ENCODE results near the gene ITM2C. TPM values are rescaled to one million over a fixed set of nuclear protein-coding genes. Genes with fewer than 3 reads are reported as not detected.

ITM2C gene
- total and polyA plus RNA-seq, 9 of the 15 experiments (the other 6 are each of a cell fraction or from before 2014, with no cell fraction given): 0.49 to 58.8 (median 21.5) TPM

DNA sequence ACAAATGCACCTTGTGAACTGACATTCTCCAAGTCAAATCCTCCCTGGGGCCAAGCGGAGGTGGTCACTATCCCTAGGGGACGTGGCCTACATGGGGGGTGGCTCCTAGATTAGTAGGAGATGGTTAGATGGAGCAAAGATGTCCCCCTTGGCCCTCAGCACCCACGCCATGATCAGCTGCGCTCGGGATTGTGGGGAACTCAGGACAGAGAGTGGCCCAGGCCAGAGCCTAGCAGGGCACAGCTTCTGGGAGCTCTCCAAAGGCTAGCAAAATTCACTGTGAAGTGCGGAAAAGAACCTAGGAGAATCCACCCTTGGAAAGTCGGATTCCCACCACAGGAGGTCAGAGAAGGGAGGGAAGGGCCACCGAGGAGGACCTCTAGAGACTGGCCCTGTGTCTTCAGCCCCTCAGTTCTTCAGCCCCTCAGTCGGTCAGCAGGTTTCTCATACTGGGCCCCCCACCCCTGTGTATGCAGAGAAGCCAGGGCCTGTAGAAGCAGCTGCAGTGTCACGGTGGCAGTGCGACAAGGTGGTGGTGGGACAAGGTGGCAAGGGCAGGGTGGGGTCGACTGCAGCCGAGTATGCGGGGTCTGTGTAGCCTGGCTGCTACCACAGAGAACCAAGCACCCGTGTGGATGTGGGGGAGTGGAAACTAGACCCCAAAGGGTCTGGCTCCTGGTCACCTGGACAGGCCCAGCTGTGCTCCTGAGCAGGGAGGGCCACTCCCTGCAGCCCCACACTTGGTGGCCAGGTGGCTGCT, 41.9 kb downstream of the ITM2C start (continued):
- 0 out of 2 replicates have a peak, but pooled peaks have one; percentile 5 for TF ChIP-seq RBFOX2 (IDR thresholded peaks at IDR 0.05; ENCODE audit: low read depth, low read length)
- TF ChIP-seq ZNF584 (CRISPR knock-in tag; IDR thresholded peaks at IDR 0.05; ENCODE audit: low read depth): no peak

DNA sequence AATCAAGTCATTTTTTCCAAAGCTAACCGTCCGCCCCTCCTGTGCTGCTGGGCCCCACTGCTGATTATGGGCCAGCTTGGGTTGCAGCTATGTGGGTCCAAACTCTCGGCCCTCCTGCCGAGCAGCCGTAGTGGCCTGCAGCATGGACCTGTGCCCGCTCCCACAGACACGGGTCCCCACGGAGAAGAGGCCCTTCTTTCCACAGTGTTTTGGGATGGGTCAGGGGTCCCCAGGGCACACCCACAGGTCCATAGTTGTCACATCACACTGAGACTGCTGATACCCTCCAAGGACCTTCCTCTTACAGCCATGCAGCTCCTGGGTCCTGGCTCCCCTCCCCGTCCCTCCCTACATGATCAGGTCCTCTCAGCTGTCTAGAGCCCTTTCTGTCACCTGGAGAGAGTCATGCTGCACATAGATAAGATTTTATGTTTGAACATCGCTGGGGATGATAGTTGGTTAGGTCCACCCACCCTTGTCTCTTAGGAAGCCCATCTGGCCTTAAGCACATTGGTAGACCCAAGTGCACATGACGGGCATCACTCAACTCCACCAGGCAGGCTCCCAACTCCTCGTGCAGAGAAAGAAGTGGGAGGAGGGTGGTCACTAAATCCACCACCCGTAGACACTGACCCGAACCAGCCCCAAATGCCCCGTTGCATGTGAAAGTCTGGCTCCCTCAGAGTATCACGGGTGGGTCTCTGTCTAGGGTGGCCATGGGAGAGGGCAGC, 42.8 kb downstream of the ITM2C start:
- ChIA-PET CTCF (ENCODE audit: low intra/inter-chr PET ratio) (no interaction called here), POLR2A (no interaction called here)
- DNase-seq (ENCODE audit: extremely low read depth in 1 of 4, low spot score in 3 of 4) (peak; percentile 61 to 80 (median 64)), ATAC-seq (peak; percentile 62), FAIRE-seq (peak; percentile 90)
- H3K9ac ChIP-seq (ENCODE audit: insufficient read depth in 1 of 2, low read depth in 2 of 2, low read length in 2 of 2): peak overlapping the region; percentile 60 to 83; a peak in 3 of 4 replicates
- no peaks in the 10 kb centered on the region for H3K9me1 ChIP-seq (ENCODE audit: control insufficient read depth, insufficient read depth, low read length)
- H3K4me2 ChIP-seq (ENCODE audit: insufficient read depth, low read length): peak overlapping the region; percentile 74
- no peaks in the 10 kb centered on the region for H3K9me3 ChIP-seq (replicated peaks; ENCODE audit: control insufficient read depth, insufficient read depth, low read depth, low read length)
- H4K20me1 ChIP-seq (replicated peaks; ENCODE audit: control insufficient read depth, insufficient read depth, low read length): no peaks in the 10 kb centered on the region
- no peaks in the 10 kb centered on the region for H3K27me3 ChIP-seq (ENCODE audit: control insufficient read depth in 2 of 2, insufficient read depth in 2 of 2, low read length in 2 of 2)
- H3K4me1 ChIP-seq (replicated peaks in 1 of 2; ENCODE audit: control insufficient read depth in 2 of 2, insufficient read depth in 2 of 2, low read length in 2 of 2): peaks cover 36 to 54% of the 10 kb centered on the region in 2 experiments
- intact Hi-C loops (cut with micrococcal nuclease): loop anchor here (10.0 kb wide), 1 partner anchor 147 kb away; the partner anchor contains the start of gene PSMD1
- BruUV-seq (replicated peaks): no TSS peak
- peak overlapping the region; percentile 85 for H2AFZ ChIP-seq (ENCODE audit: low read depth, low read length)
- H3K4me3 ChIP-seq: peak overlapping the region; percentile 29
- WGBS (ENCODE audit: insufficient coverage, low coverage, missing lambda C conversion rate): 18% methylated on average over 12 of the region's 16 CpGs
- in situ Hi-C loops (cut with MboI): loop anchor here (5.0 kb wide), 1 partner anchor 80 kb away; no protein-coding TSS in a partner anchor
- H3K27ac ChIP-seq (ENCODE audit: extremely low read depth, low read depth, low read length): peak overlapping the region; percentile 83
- H3K36me3 ChIP-seq (ENCODE audit: control insufficient read depth, insufficient read depth, low read length): no peaks in the 10 kb centered on the region; the same call in 2 of the 3 replicates
- H3K79me2 ChIP-seq (ENCODE audit: control insufficient read depth, insufficient read depth, low read length): no peaks in the 10 kb centered on the region
- TF ChIP-seq, protein P1, sequence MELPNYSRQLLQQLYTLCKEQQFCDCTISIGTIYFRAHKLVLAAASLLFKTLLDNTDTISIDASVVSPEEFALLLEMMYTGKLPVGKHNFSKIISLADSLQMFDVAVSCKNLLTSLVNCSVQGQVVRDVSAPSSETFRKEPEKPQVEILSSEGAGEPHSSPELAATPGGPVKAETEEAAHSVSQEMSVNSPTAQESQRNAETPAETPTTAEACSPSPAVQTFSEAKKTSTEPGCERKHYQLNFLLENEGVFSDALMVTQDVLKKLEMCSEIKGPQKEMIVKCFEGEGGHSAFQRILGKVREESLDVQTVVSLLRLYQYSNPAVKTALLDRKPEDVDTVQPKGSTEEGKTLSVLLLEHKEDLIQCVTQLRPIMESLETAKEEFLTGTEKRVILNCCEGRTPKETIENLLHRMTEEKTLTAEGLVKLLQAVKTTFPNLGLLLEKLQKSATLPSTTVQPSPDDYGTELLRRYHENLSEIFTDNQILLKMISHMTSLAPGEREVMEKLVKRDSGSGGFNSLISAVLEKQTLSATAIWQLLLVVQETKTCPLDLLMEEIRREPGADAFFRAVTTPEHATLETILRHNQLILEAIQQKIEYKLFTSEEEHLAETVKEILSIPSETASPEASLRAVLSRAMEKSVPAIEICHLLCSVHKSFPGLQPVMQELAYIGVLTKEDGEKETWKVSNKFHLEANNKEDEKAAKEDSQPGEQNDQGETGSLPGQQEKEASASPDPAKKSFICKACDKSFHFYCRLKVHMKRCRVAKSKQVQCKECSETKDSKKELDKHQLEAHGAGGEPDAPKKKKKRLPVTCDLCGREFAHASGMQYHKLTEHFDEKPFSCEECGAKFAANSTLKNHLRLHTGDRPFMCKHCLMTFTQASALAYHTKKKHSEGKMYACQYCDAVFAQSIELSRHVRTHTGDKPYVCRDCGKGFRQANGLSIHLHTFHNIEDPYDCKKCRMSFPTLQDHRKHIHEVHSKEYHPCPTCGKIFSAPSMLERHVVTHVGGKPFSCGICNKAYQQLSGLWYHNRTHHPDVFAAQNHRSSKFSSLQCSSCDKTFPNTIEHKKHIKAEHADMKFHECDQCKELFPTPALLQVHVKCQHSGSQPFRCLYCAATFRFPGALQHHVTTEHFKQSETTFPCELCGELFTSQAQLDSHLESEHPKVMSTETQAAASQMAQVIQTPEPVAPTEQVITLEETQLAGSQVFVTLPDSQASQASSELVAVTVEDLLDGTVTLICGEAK (IDR thresholded peaks at IDR 0.05): no peak
- TF ChIP-seq, protein P1 (CRISPR knock-in tag; IDR thresholded peaks at IDR 0.05): no peak
- TF ChIP-seq NFE2 (IDR thresholded peaks at IDR 0.05; ENCODE audit: low read depth) (0 out of 2 replicates have a peak, but pooled peaks have one; percentile 25), KLF6 (CRISPR knock-in tag; IDR thresholded peaks at IDR 0.05; ENCODE audit: borderline replicate concordance) (no peak)
- TF ChIP-seq, protein P2, sequence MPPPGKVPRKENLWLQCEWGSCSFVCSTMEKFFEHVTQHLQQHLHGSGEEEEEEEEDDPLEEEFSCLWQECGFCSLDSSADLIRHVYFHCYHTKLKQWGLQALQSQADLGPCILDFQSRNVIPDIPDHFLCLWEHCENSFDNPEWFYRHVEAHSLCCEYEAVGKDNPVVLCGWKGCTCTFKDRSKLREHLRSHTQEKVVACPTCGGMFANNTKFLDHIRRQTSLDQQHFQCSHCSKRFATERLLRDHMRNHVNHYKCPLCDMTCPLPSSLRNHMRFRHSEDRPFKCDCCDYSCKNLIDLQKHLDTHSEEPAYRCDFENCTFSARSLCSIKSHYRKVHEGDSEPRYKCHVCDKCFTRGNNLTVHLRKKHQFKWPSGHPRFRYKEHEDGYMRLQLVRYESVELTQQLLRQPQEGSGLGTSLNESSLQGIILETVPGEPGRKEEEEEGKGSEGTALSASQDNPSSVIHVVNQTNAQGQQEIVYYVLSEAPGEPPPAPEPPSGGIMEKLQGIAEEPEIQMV (tag; conservative IDR thresholded peaks at IDR 0.05; ENCODE audit: low read depth): no peak
